ENCODE results near the gene ZNF205.
A peak's percentile ranks its signal among the peaks of the same experiment; 100 is the strongest.
"Not testable (repeated sequence)": the region's sequence is repeated elsewhere in the genome, so short reads cannot be mapped to it uniquely, and the experiment has no call there.

The ZNF205 gene

GRCh38 chr16:3134338-3135125, 22.1 kb downstream of the ZNF205 start, which contains the start of gene ZNF213:
TSS of gene ZNF213 (plus strand) at chr16:3135029. CDS start at chr16:3137281, 2,252 bp downstream.
- peak; percentile 97 for DNase-seq (ENCODE audit: low spot score)

GRCh38 chr16:3135126-3135715, 22.8 kb downstream of the ZNF205 start:
- DNase-seq (ENCODE audit: low spot score): no peak

GRCh38 chr16:3137267-3137666, 24.9 kb downstream of the ZNF205 start:
- DNase-seq (ENCODE audit: low spot score): no peak

GRCh38 chr16:3138342-3138741, 26.0 kb downstream of the ZNF205 start:
- no peak for DNase-seq (ENCODE audit: low spot score)

GRCh38 chr16:3138823-3139426, 26.5 kb downstream of the ZNF205 start:
- no peak for DNase-seq (ENCODE audit: low spot score)

- DNase-seq (ENCODE audit: low spot score): not testable (repeated sequence)
Observed at GRCh38 chr16:3139561-3139960, 27.2 kb downstream of the ZNF205 start.

GRCh38 chr16:3140603-3141427, 28.4 kb downstream of the ZNF205 start:
- DNase-seq (ENCODE audit: low spot score): no peak

GRCh38 chr16:3141781-3142311, 29.5 kb downstream of the ZNF205 start:
- DNase-seq (ENCODE audit: low spot score): no peak

- DNase-seq (ENCODE audit: low spot score): no peak
Observed at GRCh38 chr16:3142327-3142726, 29.9 kb downstream of the ZNF205 start.

GRCh38 chr16:3142770-3143169, 30.4 kb downstream of the ZNF205 start:
- DNase-seq (ENCODE audit: low spot score): no peak

GRCh38 chr16:3143189-3143588, 30.8 kb downstream of the ZNF205 start:
- DNase-seq (ENCODE audit: low spot score): no peak

GRCh38 chr16:3143598-3144320, 31.4 kb downstream of the ZNF205 start:
- DNase-seq (ENCODE audit: low spot score): no peak

GRCh38 chr16:3144321-3144983, 32.1 kb downstream of the ZNF205 start:
- no peak for DNase-seq (ENCODE audit: low spot score)

GRCh38 chr16:3145151-3145550, 32.8 kb downstream of the ZNF205 start:
- no peak for DNase-seq (ENCODE audit: low spot score)

GRCh38 chr16:3145660-3146059, 33.3 kb downstream of the ZNF205 start:
- DNase-seq (ENCODE audit: low spot score): no peak

GRCh38 chr16:3147046-3147756, 34.8 kb downstream of the ZNF205 start:
- no peak for DNase-seq (ENCODE audit: low spot score)

GRCh38 chr16:3147757-3148104, 35.3 kb downstream of the ZNF205 start:
- no peak for DNase-seq (ENCODE audit: low spot score)

- DNase-seq (ENCODE audit: low spot score): no peak
Observed at GRCh38 chr16:3148256-3149192, 36.1 kb downstream of the ZNF205 start.

GRCh38 chr16:3149193-3149530, 36.8 kb downstream of the ZNF205 start:
- no peak for DNase-seq (ENCODE audit: low spot score)
